Breast epithelium (tissue), 3 donors: ENCODE measurements around the gene SLC37A3.

ENCODE experiments used
- CTCF ChIP-seq, 3 donors: fragments of 450-650 bp; IDR thresholded peaks; one replicate each; pipeline ENCODE4 v1.5.1; 2016 to 2017; ENCODE audit warnings: antibody characterized with exemption in 3 of 3, mild to moderate bottlenecking in 3 of 3, moderate library complexity in 3 of 3
- POLR2A ChIP-seq: fragments of 450-650 bp; IDR thresholded peaks from one replicate; pipeline ENCODE4 v1.6.1; 2016; ENCODE audit warnings: antibody characterized with exemption, mild to moderate bottlenecking, moderate library complexity

DNA sequence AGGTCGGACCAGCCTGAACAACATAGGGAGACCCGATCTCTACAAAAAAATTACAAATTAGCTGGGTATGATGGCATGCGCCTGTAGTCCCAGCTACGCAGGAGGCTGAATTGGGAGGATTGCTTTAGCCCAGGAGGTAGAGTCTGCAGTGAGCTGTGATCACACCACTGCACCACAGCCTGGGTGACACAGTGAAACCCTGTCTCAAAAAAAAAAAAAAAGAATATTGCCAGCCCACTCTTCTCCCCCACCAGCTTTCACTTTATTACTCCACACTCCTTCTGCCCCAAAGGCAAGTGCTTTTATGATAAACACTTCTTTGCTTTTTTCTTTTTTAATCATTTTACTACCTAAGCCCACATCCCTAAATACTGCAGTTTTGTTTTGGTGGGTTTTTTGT lies 20.3 kb upstream of the SLC37A3 start:
- no peak for TF ChIP-seq CTCF (IDR thresholded peaks at IDR 0.05)
- TF ChIP-seq POLR2A, result no peak
